ENCODE data around the gene MPDZ.

Gene MPDZ

GRCh38 chr9:13125261-13125660, 154.2 kb downstream of the MPDZ start:
- H3K18ac ChIP-seq (ENCODE audit: low read length), result no peak overlapping the region
- peak overlapping the region; percentile 16 for H4K8ac ChIP-seq (ENCODE audit: low read depth, low read length)
- H3K27me3 ChIP-seq (ENCODE audit: insufficient read depth, low read length), result no peaks in the 10 kb centered on the region
- DNase-seq, result no peak
- H2BK12ac ChIP-seq (ENCODE audit: low read length), result no peak overlapping the region
- no peak overlapping the region for H3K4ac ChIP-seq (ENCODE audit: low read depth, low read length)
- H2AFZ ChIP-seq (ENCODE audit: insufficient read depth, low read length, poor library complexity), result no peak overlapping the region
- H3K27ac ChIP-seq (ENCODE audit: low read depth, low read length), result peak overlapping the region; percentile 43
- no peak overlapping the region for H3K9ac ChIP-seq (ENCODE audit: low read length)
- H3K4me1 ChIP-seq (ENCODE audit: control insufficient read depth in 1 of 2, insufficient read depth in 2 of 2, low read length in 2 of 2), result peaks cover 6 to 10% of the 10 kb centered on the region in 2 experiments
- no peak overlapping the region for H2BK120ac ChIP-seq (ENCODE audit: insufficient read depth, low read length, poor library complexity)
- H3K4me2 ChIP-seq (ENCODE audit: low read length), result no peak overlapping the region
- peak overlapping the region; percentile 29 for H3K14ac ChIP-seq (ENCODE audit: low read length)
- peaks cover 3% of the 10 kb centered on the region for H3K79me1 ChIP-seq (ENCODE audit: low read length)
- H2AK5ac ChIP-seq (ENCODE audit: low read length), result no peak overlapping the region
- H4K91ac ChIP-seq (ENCODE audit: low read depth, low read length), result peak overlapping the region; percentile 18
- no peaks in the 10 kb centered on the region for H3K79me2 ChIP-seq (ENCODE audit: control insufficient read depth, insufficient read depth, low read length, poor library complexity)
- H3K9me3 ChIP-seq (ENCODE audit: insufficient read depth, low read depth, low read length), result no peaks in the 10 kb centered on the region
- H3K36me3 ChIP-seq (ENCODE audit: control insufficient read depth in 1 of 2, insufficient read depth in 2 of 2, low read length in 2 of 2), result peaks cover 11 to 14% of the 10 kb centered on the region in 2 experiments
- H3K23ac ChIP-seq (ENCODE audit: low read length), result no peak overlapping the region
- H4K12ac ChIP-seq (ENCODE audit: low read depth, low read length), result no peak overlapping the region
- peak overlapping the region; percentile 39 for H2BK5ac ChIP-seq (ENCODE audit: low read depth, low read length, poor library complexity)
- no peak overlapping the region for H3K4me3 ChIP-seq (ENCODE audit: low read depth, low read length)

- no peak overlapping the region for H3K4ac ChIP-seq (ENCODE audit: low read depth, low read length)
- H2AK5ac ChIP-seq (ENCODE audit: low read length), result no peak overlapping the region
- no CpG with 5 or more reads among the region's 9 CpGs for WGBS (ENCODE audit: extremely low coverage, insufficient coverage, insufficient read length)
- H4K8ac ChIP-seq (ENCODE audit: low read depth, low read length), result no peak overlapping the region
- no peaks in the 10 kb centered on the region for H3K79me2 ChIP-seq (ENCODE audit: control insufficient read depth, insufficient read depth, low read length, poor library complexity)
- peaks cover 2 to 4% of the 10 kb centered on the region in 2 experiments for H3K4me1 ChIP-seq (ENCODE audit: control insufficient read depth in 1 of 2, insufficient read depth in 2 of 2, low read length in 2 of 2)
- H2BK120ac ChIP-seq (ENCODE audit: insufficient read depth, low read length, poor library complexity), result no peak overlapping the region
- H3K36me3 ChIP-seq (ENCODE audit: control insufficient read depth in 1 of 2, insufficient read depth in 2 of 2, low read length in 2 of 2), result peaks cover 13 to 19% of the 10 kb centered on the region in 2 experiments
- no peak overlapping the region for H3K4me3 ChIP-seq (ENCODE audit: low read depth, low read length)
- H3K18ac ChIP-seq (ENCODE audit: low read length), result no peak overlapping the region
- no peaks in the 10 kb centered on the region for H3K9me3 ChIP-seq (ENCODE audit: insufficient read depth, low read depth, low read length)
- no peak overlapping the region for H3K14ac ChIP-seq (ENCODE audit: low read length)
- no peak overlapping the region for H3K23ac ChIP-seq (ENCODE audit: low read length)
- DNase-seq, result no peak
- H4K91ac ChIP-seq (ENCODE audit: low read depth, low read length), result no peak overlapping the region
- no peak overlapping the region for H2AFZ ChIP-seq (ENCODE audit: insufficient read depth, low read length, poor library complexity)
- H3K9ac ChIP-seq (ENCODE audit: low read length), result no peak overlapping the region
- no peaks in the 10 kb centered on the region for H3K27me3 ChIP-seq (ENCODE audit: insufficient read depth, low read length)
- H3K79me1 ChIP-seq (ENCODE audit: low read length), result peaks cover 3% of the 10 kb centered on the region
- H2BK12ac ChIP-seq (ENCODE audit: low read length), result no peak overlapping the region
- H4K12ac ChIP-seq (ENCODE audit: low read depth, low read length), result no peak overlapping the region
- no peak overlapping the region for H3K4me2 ChIP-seq (ENCODE audit: low read length)
- H3K27ac ChIP-seq (ENCODE audit: low read depth, low read length), result no peak overlapping the region
- H2BK5ac ChIP-seq (ENCODE audit: low read depth, low read length, poor library complexity), result no peak overlapping the region
These were observed 156.6 kb downstream of the MPDZ start for GRCh38 chr9:13122756-13123369.

- Histone ChIP-seq H3K4ac (ENCODE audit: low read depth, low read length) (no peak overlapping the region), H2AFZ (ENCODE audit: insufficient read depth, low read length, poor library complexity) (no peak overlapping the region), H3K4me1 (ENCODE audit: control insufficient read depth in 1 of 2, insufficient read depth in 2 of 2, low read length in 2 of 2) (no peaks in the 10 kb centered on the region), H3K14ac (ENCODE audit: low read length) (no peak overlapping the region), H3K27ac (ENCODE audit: low read depth, low read length) (no peak overlapping the region), H2BK12ac (ENCODE audit: low read length) (no peak overlapping the region), H4K8ac (ENCODE audit: low read depth, low read length) (no peak overlapping the region), H3K18ac (ENCODE audit: low read length) (no peak overlapping the region), H3K36me3 (ENCODE audit: control insufficient read depth in 1 of 2, insufficient read depth in 2 of 2, low read length in 2 of 2) (peaks cover 13 to 18% of the 10 kb centered on the region in 2 experiments), H4K12ac (ENCODE audit: low read depth, low read length) (no peak overlapping the region), H3K23ac (ENCODE audit: low read length) (no peak overlapping the region), H3K4me3 (ENCODE audit: low read depth, low read length) (no peak overlapping the region), H2BK5ac (ENCODE audit: low read depth, low read length, poor library complexity) (no peak overlapping the region), H3K27me3 (ENCODE audit: insufficient read depth, low read length) (no peaks in the 10 kb centered on the region), H2BK120ac (ENCODE audit: insufficient read depth, low read length, poor library complexity) (no peak overlapping the region), H3K79me2 (ENCODE audit: control insufficient read depth, insufficient read depth, low read length, poor library complexity) (no peaks in the 10 kb centered on the region), H3K4me2 (ENCODE audit: low read length) (no peak overlapping the region), H3K9ac (ENCODE audit: low read length) (no peak overlapping the region), H2AK5ac (ENCODE audit: low read length) (no peak overlapping the region), H3K79me1 (ENCODE audit: low read length) (no peaks in the 10 kb centered on the region), H4K91ac (ENCODE audit: low read depth, low read length) (no peak overlapping the region), H3K9me3 (ENCODE audit: insufficient read depth, low read depth, low read length) (no peaks in the 10 kb centered on the region)
- no peak for DNase-seq
- WGBS (ENCODE audit: extremely low coverage, insufficient coverage, insufficient read length), result no CpG with 5 or more reads among the region's 2 CpGs
These were observed 161.2 kb downstream of the MPDZ start for GRCh38 chr9:13118313-13118712.

GRCh38 chr9:13116292-13116691, 163.2 kb downstream of the MPDZ start:
- no CpG with 5 or more reads among the region's 2 CpGs for WGBS (ENCODE audit: extremely low coverage, insufficient coverage, insufficient read length)
- Histone ChIP-seq H3K9me3 (ENCODE audit: insufficient read depth, low read depth, low read length) (no peaks in the 10 kb centered on the region), H3K79me2 (ENCODE audit: control insufficient read depth, insufficient read depth, low read length, poor library complexity) (no peaks in the 10 kb centered on the region)

More at GRCh38 chr9:13116292-13116691, 163.2 kb downstream of the MPDZ start:
- H2AFZ ChIP-seq (ENCODE audit: insufficient read depth, low read length, poor library complexity), result no peak overlapping the region
- no peaks in the 10 kb centered on the region for H3K4me1 ChIP-seq (ENCODE audit: control insufficient read depth in 1 of 2, insufficient read depth in 2 of 2, low read length in 2 of 2)
- no peak overlapping the region for H2BK12ac ChIP-seq (ENCODE audit: low read length)
- H3K23ac ChIP-seq (ENCODE audit: low read length), result no peak overlapping the region
- H3K4me3 ChIP-seq (ENCODE audit: low read depth, low read length), result no peak overlapping the region
- H3K27ac ChIP-seq (ENCODE audit: low read depth, low read length), result no peak overlapping the region
- DNase-seq, result no peak
- H3K36me3 ChIP-seq (ENCODE audit: control insufficient read depth in 1 of 2, insufficient read depth in 2 of 2, low read length in 2 of 2), result peaks cover 7 to 13% of the 10 kb centered on the region in 2 experiments
- H3K79me1 ChIP-seq (ENCODE audit: low read length), result no peaks in the 10 kb centered on the region
- no peak overlapping the region for H3K14ac ChIP-seq (ENCODE audit: low read length)
- no peak overlapping the region for H3K18ac ChIP-seq (ENCODE audit: low read length)
- H2AK5ac ChIP-seq (ENCODE audit: low read length), result no peak overlapping the region
- H4K91ac ChIP-seq (ENCODE audit: low read depth, low read length), result no peak overlapping the region
- no peak overlapping the region for H2BK5ac ChIP-seq (ENCODE audit: low read depth, low read length, poor library complexity)
- no peak overlapping the region for H3K9ac ChIP-seq (ENCODE audit: low read length)
- H3K27me3 ChIP-seq (ENCODE audit: insufficient read depth, low read length), result no peaks in the 10 kb centered on the region
- H4K12ac ChIP-seq (ENCODE audit: low read depth, low read length), result no peak overlapping the region
- no peak overlapping the region for H3K4ac ChIP-seq (ENCODE audit: low read depth, low read length)
- no peak overlapping the region for H3K4me2 ChIP-seq (ENCODE audit: low read length)
- no peak overlapping the region for H4K8ac ChIP-seq (ENCODE audit: low read depth, low read length)
- no peak overlapping the region for H2BK120ac ChIP-seq (ENCODE audit: insufficient read depth, low read length, poor library complexity)

Data from trophoblast cell (in vitro differentiated cells and primary cell).